ENCODE results near the gene CHST12. TPM values are rescaled to one million over a fixed set of nuclear protein-coding genes. Genes with fewer than 3 reads are reported as not detected.

The CHST12 gene
- polyA plus RNA-seq, 4 donors, result 8.3 to 13.9 (median 11.4) TPM

DNA sequence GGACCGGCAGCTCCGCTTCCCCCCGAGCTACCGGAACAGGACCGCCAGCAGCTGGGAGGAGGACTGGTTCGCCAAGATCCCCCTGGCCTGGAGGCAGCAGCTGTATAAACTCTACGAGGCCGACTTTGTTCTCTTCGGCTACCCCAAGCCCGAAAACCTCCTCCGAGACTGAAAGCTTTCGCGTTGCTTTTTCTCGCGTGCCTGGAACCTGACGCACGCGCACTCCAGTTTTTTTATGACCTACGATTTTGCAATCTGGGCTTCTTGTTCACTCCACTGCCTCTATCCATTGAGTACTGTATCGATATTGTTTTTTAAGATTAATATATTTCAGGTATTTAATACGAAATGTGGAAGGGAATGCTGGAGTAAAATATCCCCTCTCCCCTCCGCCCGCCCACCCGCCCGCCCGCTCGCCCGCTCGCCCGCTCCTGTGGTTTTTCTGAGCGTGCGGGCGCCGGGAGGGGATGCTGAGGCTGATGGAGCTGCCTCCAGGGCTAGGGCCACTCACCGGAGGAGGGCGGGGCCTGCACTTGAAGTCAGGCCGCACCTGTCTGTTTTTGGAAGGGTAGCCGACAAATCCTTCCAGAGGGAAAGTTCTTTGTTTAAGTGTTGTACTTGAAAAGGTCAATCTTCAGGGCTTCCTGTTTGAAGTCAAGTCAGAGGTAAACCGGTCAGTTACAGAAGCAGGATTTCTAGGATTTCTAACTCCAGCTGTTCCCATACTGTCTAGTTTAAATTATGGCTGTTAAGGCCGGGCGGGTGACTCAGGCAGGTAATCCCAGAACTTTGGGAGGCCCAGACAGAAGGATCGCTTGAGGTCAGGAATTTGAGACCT, 30.5 kb downstream of the CHST12 start:
- no peak for DNase-seq (ENCODE audit: low read depth in 4 of 4, low spot score in 3 of 4)

DNA sequence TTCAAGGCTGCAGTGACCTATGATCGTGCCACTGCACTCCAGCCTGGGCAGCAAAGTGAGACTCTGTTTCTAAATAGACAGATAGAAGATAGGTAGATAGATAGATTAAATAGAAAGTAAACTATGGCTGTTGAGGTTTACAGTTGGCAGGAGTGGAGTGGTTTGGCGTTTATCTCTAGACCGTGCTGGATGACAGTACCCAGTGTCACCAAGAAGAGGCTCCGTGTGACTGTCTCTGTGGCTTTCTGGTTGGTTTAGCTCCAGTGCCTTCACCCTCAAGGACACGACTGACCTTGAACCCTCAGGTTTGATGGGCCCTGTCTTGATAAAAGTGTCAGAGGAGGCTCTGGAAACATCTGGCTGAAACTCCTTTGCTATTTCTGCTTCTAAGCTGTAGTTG, 31.7 kb downstream of the CHST12 start:
- no peak for DNase-seq (ENCODE audit: low read depth in 4 of 4, low spot score in 3 of 4)

DNA sequence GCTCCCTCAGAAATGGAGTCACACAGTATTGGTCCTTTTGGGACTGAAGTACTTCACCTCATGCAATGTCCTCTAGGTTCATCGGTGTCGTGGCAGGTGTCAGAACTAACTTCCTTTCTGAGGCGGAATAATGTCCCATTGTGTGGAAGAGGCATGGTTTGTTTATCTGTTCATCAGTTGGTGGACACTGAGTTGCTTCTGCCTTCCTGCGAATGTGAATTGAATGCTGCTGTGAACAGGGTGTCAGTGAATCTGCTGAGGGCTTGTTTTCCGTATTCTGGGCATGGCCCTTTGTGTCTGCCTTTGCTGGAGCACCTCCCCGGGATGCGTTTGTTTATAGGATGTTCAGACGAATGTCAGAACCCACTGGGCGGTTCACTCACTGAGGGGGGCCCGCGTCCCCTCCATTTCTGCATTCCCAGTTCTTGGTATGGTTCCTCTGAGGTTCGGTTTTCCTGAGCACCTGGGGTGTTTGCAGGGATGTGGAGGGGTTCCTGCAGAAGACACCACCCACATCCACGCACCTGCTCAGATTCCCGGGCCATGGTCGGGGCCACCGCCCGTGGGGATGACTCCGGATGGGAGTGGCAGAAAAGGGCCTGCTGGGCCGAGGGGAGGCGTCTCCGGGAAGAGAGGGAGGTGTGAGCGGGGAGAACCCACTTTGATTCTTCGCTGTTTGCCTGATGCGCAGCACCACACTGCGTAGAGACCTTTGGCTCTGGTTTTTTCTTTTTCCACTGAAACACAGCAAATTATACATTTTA, 33.1 kb downstream of the CHST12 start:
- no peak for DNase-seq (ENCODE audit: low read depth in 4 of 4, low spot score in 3 of 4)

DNA sequence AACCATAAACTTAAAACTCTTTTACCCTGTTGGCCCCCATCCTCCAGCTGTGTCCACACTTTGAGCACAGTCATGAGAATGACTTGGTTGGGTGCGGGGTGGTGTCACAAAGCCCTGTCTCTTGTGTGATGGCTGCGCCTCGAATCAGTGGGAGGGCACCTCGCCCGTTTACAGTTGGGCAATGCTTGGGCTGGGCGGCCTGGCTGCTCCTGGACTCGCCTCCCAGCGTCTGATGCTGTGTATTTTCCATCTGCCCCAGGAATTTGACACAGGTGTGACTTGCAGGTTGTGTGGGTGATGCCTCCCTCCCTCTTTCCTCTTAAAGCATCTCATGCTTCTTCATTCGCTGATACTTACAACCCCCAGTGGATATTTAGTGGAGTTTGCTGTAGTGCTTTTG, 33.7 kb downstream of the CHST12 start:
- DNase-seq (ENCODE audit: low read depth in 4 of 4, low spot score in 3 of 4), result no peak

GRCh38 chr7:2437537-2438148, 34.2 kb downstream of the CHST12 start:
- no peak for DNase-seq (ENCODE audit: low read depth in 4 of 4, low spot score in 3 of 4)

DNA sequence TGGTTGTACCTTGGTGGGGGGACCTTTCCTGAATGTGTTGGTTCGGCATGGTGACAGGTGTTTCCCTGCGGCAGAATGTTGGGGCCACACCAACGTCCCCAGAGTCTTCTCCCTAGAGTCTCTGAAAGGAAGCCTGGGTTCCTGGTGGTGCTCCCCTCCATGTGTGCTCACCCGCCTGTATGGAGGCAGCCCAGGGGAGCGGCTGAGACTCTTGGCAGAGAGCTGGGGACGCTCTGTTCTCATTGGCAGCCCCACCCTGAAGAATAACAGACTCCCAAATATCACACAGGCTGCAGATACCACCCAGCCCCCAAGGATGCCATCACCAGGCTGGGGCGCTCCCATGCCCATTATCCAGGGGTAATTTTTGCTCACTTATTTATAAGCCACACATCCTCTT, 34.8 kb downstream of the CHST12 start:
- DNase-seq (ENCODE audit: low read depth in 4 of 4, low spot score in 3 of 4), result no peak

- DNase-seq (ENCODE audit: low read depth in 4 of 4, low spot score in 3 of 4), result no peak
These were observed 35.4 kb downstream of the CHST12 start for GRCh38 chr7:2438775-2439174.

GRCh38 chr7:2440608-2441245, 37.3 kb downstream of the CHST12 start:
- peak in 2 of 4 donors; percentile 20 to 25 for DNase-seq (ENCODE audit: low read depth in 4 of 4, low spot score in 3 of 4)

DNA sequence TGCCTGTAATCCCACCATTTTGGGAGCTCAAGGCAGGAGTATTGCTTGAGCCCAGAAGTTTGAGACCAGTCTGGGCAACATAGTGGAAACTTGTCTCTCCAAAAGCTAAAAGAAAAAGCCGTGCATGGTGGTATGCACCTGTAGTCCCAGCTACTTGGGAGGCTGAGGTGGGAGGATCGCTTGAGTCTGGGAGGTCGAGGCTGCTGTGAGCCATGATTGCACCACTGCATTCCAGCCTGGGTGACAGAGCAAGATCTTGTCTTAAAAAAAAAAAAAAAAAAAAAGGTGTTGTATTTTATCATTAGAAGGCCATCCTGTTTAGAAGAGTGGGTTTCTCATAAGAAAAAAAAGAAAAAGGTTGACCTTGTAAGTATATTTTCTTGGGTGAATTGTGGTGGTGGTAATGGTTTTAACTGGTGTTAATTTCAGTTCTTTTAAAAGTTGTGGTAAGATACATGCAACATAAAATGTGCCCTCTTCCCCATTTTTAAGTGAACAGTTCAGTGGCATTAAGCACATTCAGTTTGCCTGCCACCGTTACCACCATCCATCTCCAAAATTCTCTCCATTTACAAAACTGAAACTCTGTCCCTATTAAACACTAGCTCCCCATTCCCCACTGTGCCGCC, 38.1 kb downstream of the CHST12 start:
- DNase-seq (ENCODE audit: low read depth in 4 of 4, low spot score in 3 of 4), result no peak

- no peak for DNase-seq (ENCODE audit: low read depth in 4 of 4, low spot score in 3 of 4)
These were observed 40.1 kb downstream of the CHST12 start for GRCh38 chr7:2443491-2443890.

DNA sequence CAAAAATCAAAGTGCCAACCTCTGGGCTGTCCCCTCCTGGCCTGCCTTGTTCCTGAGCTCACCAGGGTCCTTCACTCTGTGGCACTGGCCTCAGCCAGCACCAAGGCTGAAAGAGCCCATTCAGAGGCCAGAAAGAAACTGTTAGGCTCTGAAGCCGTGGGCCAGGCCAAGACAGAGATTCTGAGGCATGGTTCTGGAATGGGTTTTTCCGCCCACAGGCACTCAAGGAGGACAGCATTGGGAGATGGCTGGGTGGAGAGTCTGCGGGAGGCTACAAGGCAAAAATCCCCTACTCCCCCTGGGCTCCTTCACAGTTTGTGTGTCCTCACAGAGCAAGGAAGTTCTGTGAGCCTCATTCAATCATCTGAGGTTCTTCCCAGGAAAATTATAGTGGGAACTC, 41.1 kb downstream of the CHST12 start:
- DNase-seq (ENCODE audit: low read depth in 4 of 4, low spot score in 3 of 4), result no peak

DNA sequence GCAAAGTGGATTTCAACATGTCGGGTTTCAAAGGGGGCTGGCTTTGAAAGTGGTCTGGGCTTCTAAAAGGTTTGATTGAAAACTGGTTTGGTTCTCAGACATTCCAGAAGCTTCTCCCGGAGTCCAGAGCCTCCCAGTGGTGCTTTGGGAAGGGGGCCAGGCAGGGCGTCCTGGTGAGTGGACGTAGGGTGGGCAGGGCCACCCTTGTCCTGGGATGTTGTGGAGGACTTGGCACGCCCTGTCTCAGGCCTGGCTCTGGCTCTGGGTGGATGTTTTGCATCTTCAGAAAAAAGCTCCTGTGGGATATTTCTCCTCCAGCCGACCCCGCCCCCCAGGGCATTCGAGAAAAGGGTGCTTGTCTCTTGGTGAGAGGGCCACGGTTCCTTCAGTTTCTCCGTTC, 41.6 kb downstream of the CHST12 start:
- DNase-seq (ENCODE audit: low read depth in 4 of 4, low spot score in 3 of 4), result no peak

DNA sequence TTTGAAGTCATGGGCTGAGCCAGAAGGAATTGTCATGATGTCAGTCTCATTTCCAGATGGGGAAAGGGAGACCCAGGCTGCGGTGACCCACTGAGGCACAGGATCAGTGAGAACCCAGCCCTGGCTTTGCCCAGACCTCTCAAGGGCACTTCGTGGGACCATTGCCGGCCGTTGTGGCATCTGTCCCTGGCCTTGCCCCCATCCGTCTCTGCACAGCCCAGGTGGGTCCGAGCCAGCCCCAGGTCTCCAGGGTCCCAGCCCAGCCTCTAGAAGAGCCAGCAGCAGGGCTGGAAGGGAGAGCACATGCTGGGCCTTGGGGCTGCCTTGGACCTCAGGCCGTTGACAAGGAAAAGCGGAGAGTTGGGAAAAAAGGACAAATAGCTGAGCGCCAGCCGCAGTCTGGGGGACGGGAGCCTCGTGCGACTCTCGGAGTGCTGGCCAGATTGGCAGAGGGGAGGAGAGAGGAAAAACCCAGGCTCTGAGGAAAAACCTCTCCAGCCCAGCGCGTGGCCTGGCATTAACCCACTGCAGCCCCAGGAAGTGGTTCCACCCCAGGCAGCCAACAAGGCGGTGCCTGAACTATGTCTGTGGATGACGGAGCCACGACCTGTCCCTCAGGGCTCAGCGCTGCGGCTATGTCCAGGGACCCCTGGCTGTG, 42.6 kb downstream of the CHST12 start:
- DNase-seq (ENCODE audit: low read depth in 4 of 4, low spot score in 3 of 4), result no peak

GRCh38 chr7:2446676-2447075, 43.3 kb downstream of the CHST12 start:
- DNase-seq (ENCODE audit: low read depth in 4 of 4, low spot score in 3 of 4), result no peak

DNA sequence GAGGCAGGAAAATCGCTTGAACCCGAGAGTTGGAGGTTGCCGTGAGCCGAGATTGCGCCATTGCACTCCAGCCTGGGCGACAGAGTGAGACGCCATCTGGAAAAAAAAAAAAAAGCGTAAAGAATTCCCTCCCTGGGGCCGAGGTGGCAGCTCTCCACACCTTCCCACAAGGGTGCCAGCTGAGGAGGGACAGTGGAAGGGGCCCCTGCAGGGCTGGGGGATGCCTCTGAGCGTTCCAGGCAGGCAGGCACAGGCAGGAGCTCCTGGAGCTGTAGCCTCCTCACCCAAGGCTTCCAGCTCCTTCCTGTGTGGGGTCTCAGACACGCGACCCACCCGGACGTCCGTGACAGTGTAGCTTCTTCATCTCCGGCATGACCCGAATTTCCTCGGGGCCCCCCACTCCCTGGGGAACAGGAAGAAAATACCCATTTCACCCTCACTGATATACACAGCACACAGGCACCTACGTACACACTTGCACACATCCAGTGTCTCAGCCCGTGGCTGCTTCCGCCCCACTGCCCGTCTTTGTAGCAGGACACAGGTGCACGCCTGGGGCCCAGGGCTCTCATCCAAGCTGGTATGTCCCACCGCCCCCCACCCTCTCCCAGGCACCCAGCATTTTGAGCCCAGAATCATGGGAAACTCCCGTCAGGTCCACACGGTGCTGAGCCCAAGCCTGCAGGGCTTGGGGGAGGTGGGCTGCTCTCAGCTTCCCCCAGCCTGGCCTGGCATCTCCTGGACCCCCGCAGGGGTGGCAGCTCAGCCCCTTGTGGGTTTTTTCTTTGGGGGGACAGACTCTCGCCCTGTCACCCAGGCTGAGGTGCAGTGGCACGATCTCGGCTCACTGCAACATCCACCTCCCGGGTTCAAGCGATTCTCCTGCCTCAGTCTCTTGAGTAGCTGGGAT, 47.0 kb downstream of the CHST12 start:
- DNase-seq (ENCODE audit: low read depth in 4 of 4, low spot score in 3 of 4), result no peak

- DNase-seq (ENCODE audit: low read depth in 4 of 4, low spot score in 3 of 4), result peak in 2 of 4 donors; percentile 40 to 53
These were observed 48.0 kb downstream of the CHST12 start for GRCh38 chr7:2451171-2452073.

GRCh38 chr7:2452074-2452507, 48.7 kb downstream of the CHST12 start:
- no peak for DNase-seq (ENCODE audit: low read depth in 4 of 4, low spot score in 3 of 4)

Measured in left renal pelvis (tissue), 4 donors.